Cerebellar cortex (tissue), 1 donor: Measurements from ENCODE around the gene MRPS22.
"Not testable (repeated sequence)": the region's sequence is repeated elsewhere in the genome, so short reads cannot be mapped to it uniquely, and the experiment has no call there.

ENCODE experiments used
- DNase-seq: peaks from one replicate; pipeline ENCODE4 v3.0.0-alpha.2; 2015; ENCODE audit warnings: low spot score

MRPS22 gene

GRCh38 chr3:139396707-139397106 is 52.9 kb downstream of the MRPS22 start:
- DNase-seq, result no peak

GRCh38 chr3:139401155-139401554 is 57.3 kb downstream of the MRPS22 start:
- DNase-seq, result not testable (repeated sequence)
